DMS53 (cell line): ENCODE results near the gene CDH19.
"Not testable (repeated sequence)": the region's sequence is repeated elsewhere in the genome, so short reads cannot be mapped to it uniquely, and the experiment has no call there.

Experiments used
- DNase-seq: peaks from one replicate; lab custom pipeline; 2025; lab: John Stamatoyannopoulos, UW

Gene CDH19

GRCh38 chr18:66566616-66567015 lies 37.3 kb downstream of the CDH19 start:
- no peak for DNase-seq

- no peak for DNase-seq
Observed at GRCh38 chr18:66564236-66564635, 39.7 kb downstream of the CDH19 start.

GRCh38 chr18:66562279-66562678 lies 41.6 kb downstream of the CDH19 start:
- DNase-seq = peak; percentile 19

GRCh38 chr18:66560094-66560493 lies 43.8 kb downstream of the CDH19 start:
- peak; percentile 87 for DNase-seq

GRCh38 chr18:66558773-66559172 lies 45.1 kb downstream of the CDH19 start:
- no peak for DNase-seq

GRCh38 chr18:66557091-66557490 lies 46.8 kb downstream of the CDH19 start:
- DNase-seq = peak; percentile 31

GRCh38 chr18:66555585-66555984 lies 48.3 kb downstream of the CDH19 start:
- DNase-seq = no peak

GRCh38 chr18:66553824-66554223 lies 50.1 kb downstream of the CDH19 start:
- DNase-seq = no peak

- DNase-seq = no peak
Observed at GRCh38 chr18:66550366-66550765, 53.5 kb downstream of the CDH19 start.

GRCh38 chr18:66548747-66549146 lies 55.1 kb downstream of the CDH19 start:
- peak; percentile 53 for DNase-seq

GRCh38 chr18:66534110-66534509 lies 69.8 kb downstream of the CDH19 start:
- DNase-seq = peak; percentile 39

GRCh38 chr18:66533693-66534092 lies 70.2 kb downstream of the CDH19 start:
- DNase-seq = peak; percentile 43

- DNase-seq = peak; percentile 91
Observed at GRCh38 chr18:66523219-66523991, 80.5 kb downstream of the CDH19 start.

- peak; percentile 19 for DNase-seq
Observed at GRCh38 chr18:66513996-66514395, 89.9 kb downstream of the CDH19 start.

- peak; percentile 60 for DNase-seq
Observed at GRCh38 chr18:66511792-66512191, 92.1 kb downstream of the CDH19 start.

GRCh38 chr18:66511289-66511688 lies 92.6 kb downstream of the CDH19 start:
- no peak for DNase-seq

GRCh38 chr18:66510357-66511045 lies 93.4 kb downstream of the CDH19 start:
- DNase-seq = no peak

- DNase-seq = no peak
Observed at GRCh38 chr18:66508937-66509336, 95.0 kb downstream of the CDH19 start.

- DNase-seq = no peak
Observed at GRCh38 chr18:66506178-66506577, 97.7 kb downstream of the CDH19 start.

GRCh38 chr18:66497351-66497750 lies 106.5 kb downstream of the CDH19 start:
- no peak for DNase-seq

- DNase-seq = peak; percentile 94
Observed at GRCh38 chr18:66495844-66496243, 108.0 kb downstream of the CDH19 start.

- peak; percentile 42 for DNase-seq
Observed at GRCh38 chr18:66473882-66474281, 130.0 kb downstream of the CDH19 start.

- DNase-seq = not testable (repeated sequence)
Observed at GRCh38 chr18:66466184-66466583, 137.7 kb downstream of the CDH19 start.
